ENCODE data around the gene MRPS23.

Gene MRPS23

DNA sequence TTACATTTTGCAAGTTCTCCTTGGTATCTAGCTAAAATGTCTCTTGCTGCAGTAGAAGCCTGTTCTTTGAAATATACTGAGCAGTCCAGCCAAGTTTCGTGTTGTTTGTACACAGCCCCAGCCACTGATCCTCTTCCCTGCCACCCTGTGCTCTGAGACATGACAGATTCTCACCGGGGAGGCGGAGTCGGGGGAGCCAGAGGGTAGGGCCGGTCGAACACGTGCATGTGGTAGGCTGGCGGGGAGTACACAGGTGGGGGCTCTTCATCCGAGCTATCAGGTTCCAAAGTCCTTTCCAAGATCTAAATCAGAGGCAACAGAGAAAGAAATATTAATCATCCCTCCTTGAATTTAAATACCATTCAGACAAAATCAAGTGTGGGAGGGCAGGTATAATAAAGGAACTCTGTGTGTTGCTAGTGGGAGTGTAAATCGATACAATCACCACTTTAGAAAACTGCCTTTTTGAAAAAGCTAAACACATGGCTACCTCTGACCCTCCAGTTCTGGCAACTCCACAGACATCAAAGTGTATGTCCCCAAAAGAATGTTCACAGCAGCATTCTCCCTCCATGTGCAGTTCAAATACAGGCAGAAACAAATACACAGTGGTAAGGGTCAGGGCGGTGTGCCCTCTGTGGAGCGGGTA lies 29.7 kb upstream of the MRPS23 start:
- DNase-seq (ENCODE audit: low read depth): no peak

GRCh38 chr17:57877803-57878377 lies 28.0 kb upstream of the MRPS23 start:
- no peak for DNase-seq (ENCODE audit: low read depth)

DNA sequence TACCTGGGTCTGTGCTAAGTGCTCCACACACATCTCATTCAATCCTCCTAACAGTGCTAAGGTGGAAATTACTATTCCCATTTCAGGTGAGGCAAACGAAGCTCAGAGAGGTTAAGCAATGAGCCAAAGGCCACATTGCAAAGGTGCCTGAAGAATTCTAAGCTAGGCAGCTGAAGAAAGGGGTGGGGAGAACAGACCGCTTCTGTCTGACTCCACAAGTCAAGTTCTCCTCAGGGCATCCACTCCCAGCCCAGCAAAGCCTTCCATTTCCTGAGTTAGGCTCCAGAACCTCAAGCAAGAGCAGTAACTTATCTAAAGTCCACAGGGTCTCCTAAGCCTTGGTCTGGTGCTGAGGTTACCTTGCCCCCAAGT lies 27.0 kb upstream of the MRPS23 start:
- no peak for DNase-seq (ENCODE audit: low read depth)

DNA sequence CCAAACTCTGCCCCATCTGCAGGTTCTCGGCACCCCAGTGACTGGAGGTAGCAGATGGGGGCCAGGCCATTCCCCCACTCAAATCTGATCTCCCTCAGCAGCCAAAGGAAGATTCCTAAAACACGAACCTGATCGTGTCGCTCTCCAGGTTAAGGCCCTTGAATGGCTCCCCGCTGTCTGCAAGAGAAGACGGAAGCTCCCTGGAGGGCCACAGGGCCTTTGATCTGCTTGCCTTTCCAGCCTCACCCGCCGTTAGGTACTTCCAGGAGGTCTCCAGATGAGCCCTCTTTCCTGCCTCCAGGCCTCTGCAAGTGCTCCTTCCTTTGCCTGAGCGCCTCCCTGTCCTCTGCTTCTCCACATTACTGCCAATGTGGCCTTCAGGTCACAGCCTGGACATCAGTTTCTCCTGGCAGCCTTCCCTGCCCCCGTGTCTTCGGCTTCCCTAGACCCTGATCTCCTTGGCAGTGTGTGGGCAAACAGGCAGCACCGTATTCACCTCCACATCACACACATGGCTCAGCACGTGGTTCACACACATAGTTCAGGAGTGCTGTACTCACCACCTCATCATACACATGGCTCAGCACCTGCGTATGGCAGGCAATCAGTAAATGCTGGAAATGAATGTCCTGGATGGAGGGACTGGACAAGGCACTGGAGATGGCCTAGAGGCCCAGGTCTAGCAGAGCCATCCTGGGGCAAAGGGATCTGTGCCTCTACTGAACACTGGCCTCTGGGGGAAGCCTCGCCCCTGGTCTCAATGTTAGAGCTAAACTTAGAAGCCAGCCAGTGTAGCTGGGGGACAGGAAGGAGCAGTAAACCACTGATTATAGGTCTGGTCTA lies 26.4 kb upstream of the MRPS23 start:
- DNase-seq (ENCODE audit: low read depth): no peak

- DNase-seq (ENCODE audit: low read depth): no peak
These were observed 25.6 kb upstream of the MRPS23 start for GRCh38 chr17:57875290-57876022.

GRCh38 chr17:57874434-57875289 lies 24.8 kb upstream of the MRPS23 start:
- no peak for DNase-seq (ENCODE audit: low read depth)

GRCh38 chr17:57874058-57874419 lies 24.2 kb upstream of the MRPS23 start:
- no peak for DNase-seq (ENCODE audit: low read depth)

- DNase-seq (ENCODE audit: low read depth): no peak
These were observed 23.6 kb upstream of the MRPS23 start for GRCh38 chr17:57873261-57874057.

DNA sequence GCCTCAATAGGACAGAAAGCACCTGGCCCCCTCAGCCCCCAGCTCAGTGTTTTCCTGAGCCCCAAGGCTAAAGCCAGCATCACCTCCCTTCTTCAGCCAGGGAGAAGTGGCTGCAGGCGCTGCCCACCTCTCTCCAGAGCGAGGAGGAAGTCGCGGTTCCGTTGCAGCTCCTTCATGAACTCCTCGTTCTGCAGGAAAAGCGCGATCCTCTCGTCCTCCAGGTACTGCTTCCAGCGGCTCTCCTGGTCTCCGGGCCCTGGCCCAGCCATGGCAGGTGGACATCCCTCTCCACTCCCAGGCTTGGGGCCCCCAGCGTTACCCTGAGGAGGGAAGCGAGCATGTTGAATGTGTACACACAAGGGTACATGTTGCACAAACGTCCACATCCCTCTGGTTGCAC lies 22.7 kb upstream of the MRPS23 start:
- no peak for DNase-seq (ENCODE audit: low read depth)

DNA sequence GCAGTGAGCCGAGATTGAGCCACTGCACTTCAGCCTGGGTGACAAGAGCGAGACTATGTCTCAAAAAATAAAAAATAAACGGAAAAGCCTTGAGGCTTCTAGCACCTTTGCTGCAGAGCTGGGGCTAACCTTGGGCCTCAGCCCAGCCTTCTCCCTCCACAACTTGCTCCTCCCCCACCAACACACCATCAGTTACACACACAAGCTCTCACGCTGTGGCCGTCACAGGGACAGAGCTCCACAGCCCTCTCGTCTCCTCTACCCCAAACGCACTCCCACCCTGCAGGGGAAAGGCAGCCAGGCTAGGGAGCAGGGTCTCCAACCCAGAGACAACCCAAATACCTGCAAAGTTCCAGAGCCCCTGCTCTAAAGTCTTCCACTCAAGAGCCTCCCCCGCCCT lies 22.0 kb upstream of the MRPS23 start:
- DNase-seq (ENCODE audit: low read depth): no peak

GRCh38 chr17:57871155-57871554 lies 21.3 kb upstream of the MRPS23 start:
- DNase-seq (ENCODE audit: low read depth): no peak

DNA sequence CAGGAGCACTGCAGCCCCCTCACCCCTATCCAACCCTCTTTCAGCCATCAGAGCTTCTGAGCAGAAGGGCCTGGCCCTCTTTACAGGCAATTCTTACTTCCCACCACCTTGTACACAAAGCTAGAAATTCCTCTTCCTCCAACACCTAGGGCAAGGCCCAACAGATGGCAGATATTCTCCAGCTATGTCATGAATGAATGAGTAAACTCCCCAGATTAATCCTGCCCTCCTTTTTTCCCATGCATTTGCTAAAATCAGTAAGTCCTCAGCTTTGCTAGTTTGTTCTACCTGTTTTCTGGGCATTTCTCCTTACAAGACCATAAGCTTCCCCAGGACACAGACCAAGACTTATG lies 20.4 kb upstream of the MRPS23 start:
- no peak for DNase-seq (ENCODE audit: low read depth)

DNA sequence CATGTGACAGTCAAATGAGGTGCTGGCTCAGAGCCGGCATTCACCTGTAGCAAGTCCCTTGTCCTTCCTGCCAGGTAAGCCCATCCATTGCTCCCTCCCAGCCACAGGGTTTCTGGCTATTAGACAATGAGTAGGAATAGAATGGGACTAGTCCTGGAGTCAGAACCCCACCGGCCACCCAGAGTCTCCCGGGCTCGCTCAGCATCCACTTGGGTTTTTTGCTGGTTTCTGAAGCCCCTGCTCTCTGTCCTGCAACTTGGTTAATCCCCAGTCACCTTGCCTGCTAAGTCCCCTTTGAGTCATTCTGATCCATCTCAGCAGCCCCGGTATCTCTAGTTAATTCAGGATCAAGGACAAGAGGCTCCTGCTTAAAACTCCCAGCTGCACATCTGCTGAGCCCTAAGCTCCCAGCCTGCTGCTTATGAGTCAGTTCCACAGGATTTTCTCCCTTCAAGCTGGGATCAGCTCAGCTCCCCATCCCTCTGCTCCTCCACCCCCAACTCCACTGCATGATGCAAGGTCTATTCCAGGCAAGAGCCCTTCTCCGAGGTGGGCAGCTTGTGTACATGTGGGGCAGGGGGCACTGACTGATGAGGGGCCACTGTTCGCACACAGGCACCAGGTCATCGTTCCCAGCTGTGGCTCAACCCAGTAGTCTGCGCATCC lies 19.9 kb upstream of the MRPS23 start:
- no peak for DNase-seq (ENCODE audit: low read depth)

DNA sequence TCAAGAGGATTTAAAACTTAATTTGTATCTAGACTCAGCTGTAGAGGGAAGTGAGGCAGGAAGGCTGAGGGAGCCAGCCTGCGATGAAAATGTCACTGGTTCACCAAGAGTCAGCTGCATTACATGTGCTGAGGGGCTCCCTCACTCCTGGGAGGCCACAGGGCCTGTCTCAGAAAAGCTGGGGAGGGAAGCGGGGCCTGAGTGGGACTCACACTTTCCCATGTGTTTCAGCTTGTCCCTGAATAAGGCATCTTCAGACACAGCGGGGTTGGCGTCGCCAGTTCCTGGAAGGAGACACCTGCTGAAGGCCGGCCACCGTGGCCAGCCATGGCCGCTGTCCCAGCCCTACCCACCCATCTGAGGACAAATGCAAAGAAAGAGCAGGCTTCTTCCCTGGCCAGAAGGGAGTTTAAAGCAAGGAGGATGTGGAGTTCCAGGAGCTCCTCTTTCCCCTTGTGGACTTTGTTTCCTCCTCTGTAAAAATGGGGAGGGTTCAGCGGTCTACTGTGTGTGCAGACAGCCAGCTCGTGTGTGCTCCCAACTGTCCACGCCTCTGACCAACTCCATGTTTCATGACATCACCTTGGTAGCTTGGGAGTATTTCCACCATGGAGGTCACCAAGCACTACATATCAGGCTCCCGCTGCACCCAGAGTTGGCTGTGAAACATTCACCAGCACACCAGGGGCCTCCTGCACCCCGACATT lies 19.2 kb upstream of the MRPS23 start:
- DNase-seq (ENCODE audit: low read depth): no peak

DNA sequence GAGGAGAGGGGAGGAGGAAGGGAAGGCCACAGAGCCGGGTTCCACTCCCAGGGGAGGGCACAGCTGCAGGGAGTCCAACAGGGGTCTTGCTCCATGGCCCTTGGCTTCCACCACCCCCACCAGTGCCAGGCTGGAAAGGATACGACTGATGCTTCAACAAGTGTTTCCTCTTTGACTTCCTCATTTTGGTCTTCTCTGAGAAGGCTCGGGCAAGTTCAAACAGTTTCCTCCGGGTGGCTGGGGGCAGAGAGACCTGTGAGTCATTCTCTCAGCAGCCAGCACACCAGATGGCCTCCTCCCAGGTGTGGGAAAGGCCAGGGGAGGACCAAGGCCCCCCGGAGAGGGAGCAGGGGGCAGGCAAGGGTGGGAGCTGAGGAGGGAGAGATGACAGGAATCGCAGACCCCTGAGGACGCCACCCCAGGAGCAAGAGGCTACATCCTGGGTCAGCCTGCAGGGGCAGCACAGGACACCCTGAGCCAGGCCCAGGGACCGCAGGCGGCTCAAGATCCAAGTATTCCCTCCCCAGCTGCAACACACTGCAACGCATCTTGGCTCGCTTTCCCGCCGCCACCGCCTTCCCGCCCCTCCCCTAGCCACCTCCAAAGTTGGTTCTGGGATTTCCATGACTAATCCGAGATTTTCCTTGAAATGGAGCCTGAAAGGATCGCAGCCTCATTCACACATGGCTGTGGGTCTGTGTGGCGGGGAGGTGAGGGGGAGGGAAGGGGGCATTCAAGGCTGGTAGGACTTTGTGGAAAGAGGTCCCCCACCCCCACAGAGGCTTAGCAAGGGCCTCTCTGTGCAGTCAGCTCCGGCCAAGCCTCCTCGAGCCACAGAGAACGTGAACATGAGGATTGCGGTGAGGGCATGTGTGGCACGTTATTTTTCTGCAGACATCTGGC lies 18.4 kb upstream of the MRPS23 start:
- no peak for DNase-seq (ENCODE audit: low read depth)

GRCh38 chr17:57867126-57867525 lies 17.3 kb upstream of the MRPS23 start:
- DNase-seq (ENCODE audit: low read depth): no peak

- DNase-seq (ENCODE audit: low read depth): no peak
These were observed 16.9 kb upstream of the MRPS23 start for GRCh38 chr17:57866723-57867122.

- no peak for DNase-seq (ENCODE audit: low read depth)
These were observed 16.5 kb upstream of the MRPS23 start for GRCh38 chr17:57866319-57866718.

GRCh38 chr17:57864273-57864672 lies 14.4 kb upstream of the MRPS23 start:
- no peak for DNase-seq (ENCODE audit: low read depth)
